K562 (cell line): Measurements from ENCODE around the gene RBM12. TPM values are rescaled to one million over a fixed set of nuclear protein-coding genes. Genes with fewer than 3 reads are reported as not detected.

Experiments
- MGA ChIP-seq: fragments of 450-650 bp; IDR thresholded peaks from 2 replicates; pipeline ENCODE4 v1.6.1; 2016; ENCODE audit warnings: mild to moderate bottlenecking, moderate library complexity
- RBM15 ChIP-seq: fragments of 200-400 bp; formaldehyde crosslinking; IDR thresholded peaks from 2 replicates; pipeline ENCODE4 v1.6.1; 2018; ENCODE audit warnings: mild to moderate bottlenecking, low read length, moderate library complexity; ENCODE audit not compliant: insufficient read depth
- ZNF184 ChIP-seq: sonication (generic); formaldehyde crosslinking; IDR thresholded peaks from 2 replicates; pipeline ENCODE4 v1.5.0; 2020; ENCODE audit warnings: missing genetic modification reagents
- ZNF277 ChIP-seq: fragments of 250-450 bp; sonication (Bioruptor Pico); IDR thresholded peaks from 2 replicates; pipeline ENCODE4 v1.8.0; 2022; ENCODE audit warnings: inconsistent platforms, mild to moderate bottlenecking, moderate library complexity, borderline replicate concordance
- ZNF316 ChIP-seq: fragments of 450-650 bp; IDR thresholded peaks from 2 replicates; pipeline ENCODE4 v1.6.1; 2016
- ZNF639 ChIP-seq, 2 experiments: fragments of 200-800 bp in 1 of 2; sonication (Bioruptor generic) in 1 of 2; sonication (generic) in 1 of 2; formaldehyde crosslinking in 1 of 2; IDR thresholded peaks in 1 of 2; conservative IDR thresholded peaks in 1 of 2; 2 replicates each; pipeline versions ENCODE4 v1.5.0 to v1.6.1; 2016 to 2020; ENCODE audit warnings: missing compliant biosample characterization in 1 of 2, missing genetic modification characterization in 1 of 2, missing genetic modification reagents in 1 of 2
- ZNF740 ChIP-seq, 3 experiments: fragments of 200-800 bp in 1 of 3; sonication (Bioruptor generic) in 1 of 3; sonication (generic) in 1 of 3; formaldehyde crosslinking in 1 of 3; IDR thresholded peaks; 2 replicates each; pipeline versions ENCODE4 v1.6.1 to v1.8.0; 2016 to 2022; ENCODE audit warnings: mild to moderate bottlenecking in 2 of 3, missing compliant biosample characterization in 2 of 3, missing genetic modification characterization in 2 of 3, missing genetic modification reagents in 1 of 3
- polyA plus RNA-seq, 8 experiments: library from polyadenylated mRNA; depleted of rRNA in 4 of 8; stranded (reverse) in 5 of 8; unstranded in 3 of 8; fragments of >200 nt; fragmentation: Nextera tagmentation in 2 of 8; fragmentation: Illumina TruSeq in 1 of 8; extraction: Ambion mirVana in 2 of 8; extraction: Trizol in 1 of 8; gene quantifications; 2 replicates each; pipeline versions ENCODE4 v1.2.1 to v1.2.3, GENCODE V29; 2011 to 2014; ENCODE audit warnings: inconsistent platforms in 1 of 8, missing spikeins in 1 of 8
- total RNA-seq, 7 experiments: library from RNA; depleted of rRNA in 6 of 7; stranded (reverse); fragments of >200 nt in 6 of 7; fragmentation: Illumina TruSeq in 2 of 7; extraction: Trizol in 2 of 7; gene quantifications; 2 replicates each; pipeline versions ENCODE4 v1.2.1 to v1.2.3, GENCODE V29; 2011 to 2021; ENCODE audit warnings: low replicate concordance in 1 of 7
- TF ChIP-seq, protein P1 (sequence below): sonication (generic); formaldehyde crosslinking; IDR thresholded peaks from 2 replicates; pipeline ENCODE4 v1.8.0; 2022; ENCODE audit warnings: mild to moderate bottlenecking, missing genetic modification reagents

Gene RBM12
- total and polyA plus RNA-seq, 9 of the 15 experiments (the other 6 are each of a cell fraction or from before 2014, with no cell fraction given): 5.0 to 162 (median 73.3) TPM

DNA sequence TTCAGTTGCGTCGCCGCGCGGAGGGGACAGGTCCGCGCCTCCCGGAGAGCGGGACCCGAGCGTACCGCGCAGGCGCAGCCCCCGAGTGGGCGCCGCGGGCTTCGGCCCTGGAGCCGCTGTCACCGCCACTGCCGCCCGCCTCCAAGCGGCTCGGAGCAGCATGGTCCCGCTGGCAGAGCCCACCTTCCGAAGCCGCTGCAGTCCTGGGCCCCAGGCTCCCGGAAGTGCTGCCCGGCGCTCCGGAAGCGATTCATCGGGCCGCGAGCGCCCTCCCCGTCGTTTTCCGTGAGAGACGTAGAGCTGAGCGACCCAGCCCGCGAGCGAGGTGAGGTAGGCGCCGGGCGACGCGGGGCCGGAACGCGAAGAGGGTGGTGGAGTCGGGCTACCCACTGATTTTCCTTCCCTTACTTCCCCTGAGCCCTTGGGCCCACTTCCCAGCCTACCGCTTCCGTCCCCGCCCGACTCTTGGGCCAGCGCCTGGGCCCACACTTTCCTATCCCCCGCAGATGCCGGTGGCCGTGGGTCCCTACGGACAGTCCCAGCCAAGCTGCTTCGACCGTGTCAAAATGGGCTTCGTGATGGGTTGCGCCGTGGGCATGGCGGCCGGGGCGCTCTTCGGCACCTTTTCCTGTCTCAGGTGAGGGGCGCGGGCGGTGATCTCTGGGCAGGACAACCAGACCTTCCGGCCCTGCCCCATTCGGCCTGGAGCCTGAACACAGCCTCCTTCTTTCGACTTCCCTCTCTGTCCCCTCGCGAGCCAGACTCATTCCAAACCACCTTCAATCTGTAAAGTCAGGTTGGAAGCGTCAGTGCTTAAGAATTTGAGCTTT lies 34.6 kb upstream of the RBM12 start, which contains the start of the genes NFS1 and ROMO1 (continued):
- TF ChIP-seq ZNF740 (CRISPR knock-in tag; IDR thresholded peaks at IDR 0.05) (no peak), ZNF740 (tag; IDR thresholded peaks at IDR 0.05) (no peak), MGA (no peak), ZNF184 (CRISPR knock-in tag) (no peak), ZNF316 (no peak; the same call in 1 of the 2 replicates), RBM15 (no peak), ZNF277 (CRISPR knock-in tag) (no peak), ZNF639 (CRISPR knock-in tag; conservative IDR thresholded peaks at IDR 0.05 in 1 of 2, IDR thresholded peaks at IDR 0.05 in 1 of 2) (peak in 1 of 2 experiments; percentile 90; a peak in 2 of 4 replicates)
- TF ChIP-seq, protein P1, sequence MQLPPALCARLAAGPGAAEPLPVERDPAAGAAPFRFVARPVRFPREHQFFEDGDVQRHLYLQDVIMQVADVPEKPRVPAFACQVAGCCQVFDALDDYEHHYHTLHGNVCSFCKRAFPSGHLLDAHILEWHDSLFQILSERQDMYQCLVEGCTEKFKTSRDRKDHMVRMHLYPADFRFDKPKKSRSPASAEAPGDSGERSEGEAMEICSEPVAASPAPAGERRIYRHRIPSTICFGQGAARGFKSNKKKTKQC (CRISPR knock-in tag): 0 out of 2 replicates have a peak, but pooled peaks have one; percentile 46
